Endothelial cell (in vitro differentiated cells): ENCODE measurements around the gene TMEM217. TPM values are rescaled to one million over a fixed set of nuclear protein-coding genes. Genes with fewer than 3 reads are reported as not detected.

Source experiments
- DNase-seq: peaks from one replicate; pipeline ENCODE4 v3.0.0; 2021; ENCODE audit warnings: low spot score
- H3K27ac Mint-ChIP-seq: one replicate; pipeline ENCODE4 v1.8.0; 2021; ENCODE audit warnings: mixed read lengths, inconsistent platforms; ENCODE audit not compliant: unreplicated experiment
- H3K27me3 Mint-ChIP-seq: one replicate; pipeline ENCODE4 v1.8.0; 2021; ENCODE audit warnings: mild to moderate bottlenecking, moderate library complexity, mixed read lengths, inconsistent platforms; ENCODE audit not compliant: unreplicated experiment
- H3K36me3 Mint-ChIP-seq: one replicate; pipeline ENCODE4 v1.8.0; 2021; ENCODE audit warnings: mild to moderate bottlenecking, low read depth, mixed read lengths, inconsistent platforms; ENCODE audit not compliant: unreplicated experiment
- H3K4me1 Mint-ChIP-seq: one replicate; pipeline ENCODE4 v1.8.0; 2021; ENCODE audit warnings: mild to moderate bottlenecking, mixed read lengths, inconsistent platforms; ENCODE audit not compliant: unreplicated experiment
- H3K4me3 Mint-ChIP-seq: one replicate; pipeline ENCODE4 v1.8.0; 2021; ENCODE audit warnings: mild to moderate bottlenecking, mixed read lengths, inconsistent platforms; ENCODE audit not compliant: unreplicated experiment
- H3K9me3 Mint-ChIP-seq: one replicate; pipeline ENCODE4 v1.8.0; 2021; ENCODE audit warnings: mixed read lengths, inconsistent platforms; ENCODE audit not compliant: unreplicated experiment
- CTCF ChIP-seq: fragments of 200-600 bp; sonication (generic); IDR thresholded peaks from one replicate; pipeline ENCODE4 v1.5.0; 2021; ENCODE audit warnings: antibody characterized with exemption; ENCODE audit not compliant: unreplicated experiment
- total RNA-seq: library from RNA; stranded (reverse); fragmentation: NEBNext Ultra II Directional; extraction: Animal tissue kit (Norgen Biotek cat#: 25700); gene quantifications from one replicate; pipeline ENCODE4 v1.2.1, GENCODE V29; 2021; ENCODE audit not compliant: unreplicated experiment

TMEM217 gene
- total RNA-seq, 1 donor from 2014 or later = 5.4 TPM

DNA sequence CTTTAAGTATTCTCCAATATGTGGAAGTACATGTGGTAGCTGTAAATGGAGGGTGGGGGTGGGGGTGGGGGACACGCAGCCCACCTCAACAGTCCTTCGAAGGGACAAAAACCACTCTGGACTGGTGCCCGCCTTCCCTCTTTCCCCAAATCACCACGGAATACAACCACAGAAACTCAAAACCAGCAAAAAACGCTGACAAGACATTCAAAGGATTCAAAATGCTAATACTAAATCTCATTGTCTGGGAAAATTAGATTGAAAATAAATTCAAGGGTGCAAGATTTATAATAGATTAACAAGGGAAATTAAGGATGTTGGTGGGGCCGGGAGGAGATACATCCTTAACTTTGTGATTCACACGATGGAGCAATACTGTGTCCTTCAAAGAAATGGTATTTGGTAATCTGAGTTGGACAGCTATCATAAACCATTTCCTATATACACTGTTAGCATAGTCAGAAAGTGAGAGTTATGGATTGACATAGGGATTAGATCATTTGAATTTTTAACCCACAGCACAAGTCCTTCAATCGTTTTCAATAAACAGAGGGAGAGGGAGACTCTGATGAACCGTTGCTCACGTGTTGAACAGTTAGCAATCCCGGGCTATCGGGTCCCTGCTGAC is 1.1 kb downstream of the TMEM217 start:
- TF ChIP-seq CTCF = no peak
- Mint-ChIP-seq H3K4me3 (peak overlapping the region; percentile 74), H3K27ac (no peak overlapping the region), H3K36me3 (peaks cover 8% of the 10 kb centered on the region), H3K9me3 (no peaks in the 10 kb centered on the region), H3K27me3 (peaks cover 8% of the 10 kb centered on the region), H3K4me1 (peaks cover 25% of the 10 kb centered on the region)
- DNase-seq = no peak

DNA sequence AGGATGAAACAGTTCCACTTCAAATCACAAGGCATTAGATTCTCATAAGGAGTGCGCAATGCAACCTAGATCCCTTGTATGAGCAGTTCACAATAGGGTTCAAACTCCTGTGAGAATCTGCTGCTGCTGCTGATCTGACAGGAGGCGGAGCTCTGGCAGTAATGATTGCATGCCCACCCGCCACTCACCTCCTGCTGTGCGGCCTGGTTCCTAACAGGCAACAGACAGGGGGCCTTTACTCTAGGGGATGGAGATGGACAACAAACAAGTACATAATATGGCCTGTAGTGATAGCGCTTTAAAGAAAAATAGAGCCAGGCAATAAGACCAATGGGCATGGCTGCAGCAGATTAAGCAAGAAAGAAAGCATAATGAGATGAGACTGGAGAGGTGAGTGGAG is 3.1 kb downstream of the TMEM217 start:
- Mint-ChIP-seq H3K4me1 (peaks cover 24% of the 10 kb centered on the region), H3K27ac (no peak overlapping the region), H3K36me3 (peaks cover 8% of the 10 kb centered on the region), H3K9me3 (no peaks in the 10 kb centered on the region), H3K4me3 (no peak overlapping the region), H3K27me3 (peaks cover 8% of the 10 kb centered on the region)
- no peak for DNase-seq
- no peak for TF ChIP-seq CTCF

DNA sequence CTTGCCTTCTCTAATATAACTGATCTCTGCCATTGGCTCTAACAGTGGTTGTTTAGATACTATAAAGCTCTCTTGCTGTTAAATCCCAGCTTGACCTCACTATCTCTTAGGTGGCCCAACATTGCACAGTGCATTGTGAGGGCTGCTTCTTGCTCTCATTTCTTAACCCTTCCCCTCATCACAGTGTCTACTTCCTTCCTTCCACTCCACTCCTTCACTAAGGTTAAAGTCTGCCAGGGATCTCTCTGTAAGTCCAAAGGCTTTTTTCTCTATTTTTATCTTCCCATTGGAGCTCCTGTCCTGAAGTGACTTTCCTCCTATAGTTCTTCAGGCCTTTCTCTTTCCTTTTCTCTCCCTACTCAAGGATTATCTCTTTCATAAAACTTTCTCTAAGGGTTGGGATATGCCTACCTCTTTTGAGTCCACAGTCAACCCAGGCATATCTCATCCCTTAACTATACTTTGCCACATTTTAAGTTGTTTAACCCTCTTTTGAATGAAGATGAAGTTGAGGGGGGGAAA is 4.4 kb downstream of the TMEM217 start:
- peaks cover 5% of the 10 kb centered on the region for H3K27me3 Mint-ChIP-seq
- no peak overlapping the region for H3K4me3 Mint-ChIP-seq
- H3K4me1 Mint-ChIP-seq = peaks cover 11% of the 10 kb centered on the region
- DNase-seq = no peak
- H3K36me3 Mint-ChIP-seq = peaks cover 8% of the 10 kb centered on the region
- TF ChIP-seq CTCF = no peak
- H3K27ac Mint-ChIP-seq = no peak overlapping the region
- H3K9me3 Mint-ChIP-seq = no peaks in the 10 kb centered on the region

DNA sequence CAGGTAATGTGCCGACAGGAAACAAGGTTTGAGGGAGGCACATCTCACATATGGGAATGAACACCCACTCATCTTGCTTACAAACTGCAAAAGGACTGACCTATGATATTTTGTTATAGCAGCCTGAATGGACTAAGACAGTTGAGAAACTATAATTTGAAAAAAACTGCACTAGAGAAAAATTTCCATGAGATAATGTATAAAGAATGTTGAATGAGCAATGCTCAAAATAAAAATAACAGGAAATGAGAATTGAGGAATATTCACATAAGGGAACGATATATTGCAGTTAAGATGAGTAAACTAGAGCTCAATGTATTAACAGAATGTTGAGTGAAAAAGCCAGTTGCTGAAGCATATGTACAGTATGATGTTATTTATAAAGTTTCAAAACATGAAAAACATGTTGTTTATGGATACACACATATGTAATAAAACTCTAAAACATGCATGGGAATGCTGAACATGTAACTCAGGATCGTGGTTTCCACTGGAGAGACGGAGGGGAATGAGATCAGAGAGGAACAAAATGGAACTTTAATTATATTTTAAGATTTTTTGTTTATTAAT is 6.6 kb downstream of the TMEM217 start:
- no peak overlapping the region for H3K4me3 Mint-ChIP-seq
- H3K9me3 Mint-ChIP-seq = no peaks in the 10 kb centered on the region
- no peak for TF ChIP-seq CTCF
- H3K27me3 Mint-ChIP-seq = no peaks in the 10 kb centered on the region
- peaks cover 8% of the 10 kb centered on the region for H3K36me3 Mint-ChIP-seq
- H3K27ac Mint-ChIP-seq = no peak overlapping the region
- no peak for DNase-seq
- H3K4me1 Mint-ChIP-seq = peaks cover 4% of the 10 kb centered on the region

GRCh38 chr6:37244430-37245310 is 13.3 kb downstream of the TMEM217 start:
- no peak overlapping the region for H3K27ac Mint-ChIP-seq
- H3K9me3 Mint-ChIP-seq = no peaks in the 10 kb centered on the region
- H3K4me1 Mint-ChIP-seq = peaks cover 4% of the 10 kb centered on the region
- no peak overlapping the region for H3K4me3 Mint-ChIP-seq
- H3K27me3 Mint-ChIP-seq = no peaks in the 10 kb centered on the region
- no peak for DNase-seq
- TF ChIP-seq CTCF = no peak
- H3K36me3 Mint-ChIP-seq = no peaks in the 10 kb centered on the region
